Activated CD4-positive, alpha-beta T cell treated with anti-CD3 and anti-CD28 coated beads, Interleukin-2, amount 50 U/mL, for 24 hours (primary cell): ENCODE results near the gene SCYL2.
"Not testable (repeated sequence)": the region's sequence is repeated elsewhere in the genome, so short reads cannot be mapped to it uniquely, and the experiment has no call there.

Experiments used
- DNase-seq, 2 donors: peaks; one replicate each; pipeline ENCODE4 v3.0.0-alpha.2; 2020; ENCODE audit warnings: low read depth in 1 of 2, low spot score in 1 of 2

Gene SCYL2

GRCh38 chr12:100311317-100311716 is 44.3 kb downstream of the SCYL2 start:
- no peak for DNase-seq

- DNase-seq: no peak
Observed at GRCh38 chr12:100317371-100317770, 50.4 kb downstream of the SCYL2 start.

GRCh38 chr12:100324498-100324897 is 57.5 kb downstream of the SCYL2 start:
- DNase-seq: no peak

DNA sequence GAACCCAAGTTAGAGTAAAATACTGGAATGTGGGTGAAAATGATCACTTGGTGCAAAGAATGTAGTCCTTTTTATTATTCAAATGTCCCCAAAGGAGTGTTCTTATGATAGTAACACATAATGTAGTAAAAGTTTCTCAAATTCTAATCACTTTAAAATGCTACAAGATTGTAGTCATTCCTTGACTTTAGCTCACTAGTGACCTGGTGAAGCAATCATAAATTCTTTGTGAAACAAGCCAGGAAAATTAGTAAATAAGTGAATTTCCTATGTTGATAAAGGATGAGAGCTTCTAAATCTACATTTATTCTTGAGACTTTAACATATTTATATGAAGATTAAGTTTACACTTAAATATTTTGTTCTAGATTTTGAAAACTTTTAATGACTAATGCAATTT is 59.2 kb downstream of the SCYL2 start:
- DNase-seq: no peak

GRCh38 chr12:100329800-100330199 is 62.8 kb downstream of the SCYL2 start:
- no peak for DNase-seq

DNA sequence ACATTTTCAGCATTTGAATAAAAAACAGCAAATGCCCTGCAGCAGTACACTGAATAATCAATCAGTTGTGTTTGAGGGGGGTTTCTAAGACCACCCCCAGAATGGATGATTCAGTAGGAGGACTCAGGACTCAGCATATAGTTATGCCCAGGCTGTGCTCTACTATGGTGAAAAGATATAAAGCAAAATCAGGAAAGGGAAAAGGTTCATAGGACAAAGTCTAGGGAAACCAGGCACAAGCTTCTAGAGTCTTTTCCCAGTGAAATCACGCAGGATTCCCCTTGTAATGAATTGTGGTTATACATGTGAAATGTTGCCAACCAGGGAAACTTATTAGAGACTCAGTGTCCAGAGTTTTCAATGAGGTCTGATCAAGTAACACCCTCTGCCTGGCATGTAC is 64.9 kb downstream of the SCYL2 start:
- DNase-seq: no peak

DNA sequence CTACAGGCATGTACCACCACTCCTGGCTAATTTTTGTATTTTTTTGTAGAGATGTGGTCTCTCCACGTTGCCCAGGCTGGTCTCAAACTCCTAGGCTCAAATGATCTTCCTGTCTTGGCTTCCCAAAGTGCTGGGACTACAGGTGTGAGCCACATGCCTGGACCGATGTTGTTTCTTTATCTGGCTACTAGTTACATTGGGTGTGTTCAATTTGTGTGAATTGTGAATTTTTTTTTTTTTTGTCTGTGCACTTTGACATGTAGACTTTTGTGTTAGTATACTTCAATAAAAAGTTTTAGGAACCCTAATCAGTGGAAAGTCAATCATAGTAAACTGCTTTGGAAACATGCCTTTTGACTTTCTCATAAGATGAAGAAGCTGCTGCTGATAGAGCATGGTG is 65.9 kb downstream of the SCYL2 start:
- no peak for DNase-seq

- no peak for DNase-seq
Observed at GRCh38 chr12:100337299-100337698, 70.3 kb downstream of the SCYL2 start.

- DNase-seq: no peak
Observed at GRCh38 chr12:100337727-100338126, 70.8 kb downstream of the SCYL2 start.

GRCh38 chr12:100339071-100339470 is 72.1 kb downstream of the SCYL2 start:
- no peak for DNase-seq

GRCh38 chr12:100342897-100343296 is 75.9 kb downstream of the SCYL2 start:
- DNase-seq: not testable (repeated sequence)

DNA sequence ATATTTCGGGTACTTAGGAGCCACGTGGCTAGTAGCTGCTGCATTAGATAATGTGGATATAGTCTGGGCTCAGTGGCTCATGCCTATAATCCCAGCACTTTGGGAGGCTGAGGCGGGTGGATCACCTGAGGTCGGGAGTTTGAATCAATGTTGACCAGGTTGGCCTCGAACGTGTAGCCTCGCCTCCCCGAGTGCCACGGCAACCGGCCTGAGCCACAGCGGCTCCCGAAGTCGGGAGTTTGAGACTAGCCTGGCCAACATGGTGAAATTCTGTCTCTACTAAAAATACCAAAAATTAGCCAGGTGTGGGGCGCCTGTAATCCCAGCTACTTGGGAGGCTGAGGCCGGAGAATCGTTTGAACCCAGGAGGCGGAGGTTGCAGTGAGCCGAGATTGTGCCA is 77.4 kb downstream of the SCYL2 start:
- not testable (repeated sequence) for DNase-seq

DNA sequence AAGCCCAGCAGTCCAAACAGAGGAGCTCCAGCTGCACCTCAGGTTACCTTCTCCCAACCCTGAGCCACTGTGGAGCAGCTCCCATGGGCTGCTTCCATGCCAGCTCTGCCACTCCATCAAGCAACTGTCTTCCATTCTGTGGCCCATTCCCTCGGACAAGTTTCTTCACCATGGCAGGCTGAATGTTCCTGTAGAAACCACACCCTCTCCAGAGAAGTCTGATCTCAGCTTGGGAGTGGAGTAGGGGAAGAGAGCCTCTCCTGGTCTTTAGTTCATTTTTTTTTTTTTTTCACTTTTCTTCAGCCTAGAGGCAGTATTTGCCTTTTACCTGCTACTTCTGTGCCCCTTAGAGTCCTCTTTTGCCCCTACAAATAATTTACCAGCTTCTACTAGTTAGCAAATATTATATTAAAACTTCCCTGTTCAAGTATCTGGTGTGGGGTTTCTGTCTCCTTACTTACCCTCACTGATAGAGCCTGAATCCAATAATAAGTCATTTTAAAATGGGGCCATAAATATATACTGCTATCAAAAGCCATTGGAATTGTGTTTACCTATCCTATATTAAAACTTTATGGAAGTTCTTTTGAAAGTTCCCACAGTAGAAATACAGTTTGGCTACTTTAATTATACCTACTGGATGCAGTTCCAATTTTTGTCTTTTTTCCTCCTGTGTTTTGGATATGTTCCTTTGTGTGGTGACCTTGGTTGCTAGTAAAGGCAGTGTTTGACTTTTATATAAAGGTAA is 78.2 kb downstream of the SCYL2 start:
- DNase-seq: no peak

DNA sequence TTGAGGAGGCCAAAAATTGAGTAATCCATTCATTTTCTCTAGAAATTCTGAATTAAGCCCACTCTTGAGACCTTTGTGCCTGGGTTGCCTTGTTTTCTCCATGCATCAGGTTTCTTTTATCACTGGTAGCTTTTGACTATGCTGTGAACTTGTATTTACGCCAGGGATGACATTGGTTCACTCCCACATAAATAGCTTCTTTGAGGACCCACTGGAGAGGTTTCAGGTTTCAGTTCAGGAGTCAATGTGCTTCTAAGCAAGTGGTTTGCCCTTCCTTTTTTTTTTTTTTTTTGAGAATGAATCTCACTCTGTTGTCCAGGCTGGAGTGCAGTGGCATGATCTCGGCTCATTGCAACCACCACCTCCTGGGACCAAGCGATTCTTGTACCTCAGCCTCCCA is 79.7 kb downstream of the SCYL2 start:
- no peak for DNase-seq

GRCh38 chr12:100348657-100349454 is 81.9 kb downstream of the SCYL2 start:
- DNase-seq: no peak

DNA sequence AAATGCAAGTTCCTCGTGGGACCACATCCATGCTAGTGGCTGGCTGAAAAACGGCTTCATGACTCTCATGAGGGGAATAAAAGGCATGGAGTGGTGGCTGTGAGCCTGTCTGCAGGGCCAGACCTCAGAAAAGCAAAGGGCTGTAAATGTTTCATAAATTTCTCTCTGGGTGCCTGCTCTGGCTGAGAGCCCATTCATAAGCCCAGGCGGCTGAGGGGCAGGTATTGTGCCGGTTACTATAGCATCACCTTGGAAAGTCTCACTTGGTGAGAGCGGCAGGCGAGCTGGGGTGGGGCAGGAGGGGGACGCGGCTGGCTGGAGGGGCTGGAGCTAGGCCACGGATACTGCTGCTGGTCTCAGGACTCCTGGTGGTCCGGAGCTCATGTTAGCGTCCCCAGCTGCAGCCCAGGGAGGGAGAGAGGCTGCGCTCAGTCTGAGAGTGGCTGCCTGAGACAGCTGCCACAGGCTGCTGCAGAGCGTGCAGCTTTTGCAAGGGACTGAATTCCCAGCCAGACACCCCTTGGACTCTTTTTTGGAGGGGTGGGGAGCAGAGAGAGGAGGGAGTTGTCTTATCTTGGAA is 89.8 kb downstream of the SCYL2 start, which contains the start of gene SLC17A8:
Gene SLC17A8 (plus strand): TSS at position 431 of the 580 bp plus-strand sequence. CDS start 318 bp downstream, outside the sequence.
- no peak for DNase-seq

DNA sequence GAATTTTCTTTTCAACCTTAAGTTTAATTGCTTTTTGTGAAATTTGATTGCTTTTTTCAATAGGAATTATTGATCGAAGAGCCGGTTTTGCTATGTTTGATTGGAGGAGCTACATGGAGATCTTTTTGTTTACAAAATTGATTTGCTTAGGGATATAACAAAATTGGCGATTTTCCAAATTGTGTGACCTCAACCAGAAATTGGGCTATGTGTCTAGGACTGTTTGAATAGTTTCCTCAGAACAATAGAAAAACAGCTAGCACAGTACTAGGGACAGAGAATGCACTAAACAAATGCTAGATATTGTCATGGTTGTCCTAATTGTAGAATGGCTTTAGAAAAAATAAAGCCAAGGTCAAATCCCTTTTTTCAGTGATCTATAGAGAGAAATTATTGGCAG is 92.3 kb downstream of the SCYL2 start:
- no peak for DNase-seq

- DNase-seq: no peak
Observed at GRCh38 chr12:100359822-100360221, 92.8 kb downstream of the SCYL2 start.

GRCh38 chr12:100360450-100360849 is 93.5 kb downstream of the SCYL2 start:
- no peak for DNase-seq

DNA sequence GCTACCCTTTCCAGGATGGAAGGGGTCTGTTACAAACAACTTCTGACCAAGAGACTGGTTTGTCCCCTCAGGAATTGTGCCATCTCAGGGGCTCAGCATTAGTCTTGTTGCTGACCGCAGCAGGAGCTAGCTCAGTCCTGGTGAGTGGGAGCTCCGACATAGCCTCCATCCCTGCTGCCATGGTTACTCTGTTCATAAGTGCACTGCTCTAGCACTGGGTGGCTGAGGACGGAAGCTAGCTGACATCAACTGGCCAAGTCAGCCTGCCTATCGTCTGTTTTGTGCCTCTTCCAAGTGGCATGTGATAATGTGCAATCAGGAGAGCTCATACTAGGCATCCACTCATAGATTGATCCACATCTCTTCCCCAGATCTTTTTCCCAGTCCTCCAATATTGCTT is 97.3 kb downstream of the SCYL2 start:
- no peak for DNase-seq

DNA sequence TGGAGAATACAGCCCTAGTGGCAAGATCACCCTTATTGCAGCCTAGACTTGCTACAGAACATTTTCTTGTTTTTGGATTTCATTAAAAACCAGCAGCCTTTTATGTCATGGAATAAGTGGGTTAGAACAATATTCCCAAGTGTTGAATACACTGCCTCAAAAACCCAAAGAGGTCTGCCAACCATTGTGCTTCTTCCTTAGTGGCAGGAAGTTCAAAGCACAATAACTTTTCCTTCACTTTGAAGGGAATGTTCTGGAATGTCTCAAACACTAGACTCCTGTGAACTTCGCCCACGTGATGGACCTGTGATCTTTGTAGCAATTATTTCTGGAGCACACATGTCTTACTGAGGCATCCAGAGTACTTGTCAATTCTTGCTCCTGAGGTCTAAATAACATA is 98.4 kb downstream of the SCYL2 start:
- DNase-seq: no peak

- no peak for DNase-seq
Observed at GRCh38 chr12:100368066-100368465, 101.1 kb downstream of the SCYL2 start.
